GM12872 (cell line): ENCODE results near the gene CD2.

ENCODE experiments used
- CTCF ChIP-seq: IDR thresholded peaks from 3 replicates; pipeline ENCODE4 v1.5.1; 2011; ENCODE audit warnings: low read depth, mild to moderate bottlenecking, low read length, moderate library complexity; ENCODE audit not compliant: insufficient read depth

The CD2 gene

GRCh38 chr1:116763116-116763786 is 9.0 kb downstream of the CD2 start:
- no peak for TF ChIP-seq CTCF

GRCh38 chr1:116763787-116764465 is 9.7 kb downstream of the CD2 start:
- peak; percentile 52 for TF ChIP-seq CTCF

GRCh38 chr1:116764466-116764898 is 10.3 kb downstream of the CD2 start:
- no peak for TF ChIP-seq CTCF

GRCh38 chr1:116764906-116765862 is 11.0 kb downstream of the CD2 start:
- no peak for TF ChIP-seq CTCF

GRCh38 chr1:116765962-116766361 is 11.7 kb downstream of the CD2 start:
- TF ChIP-seq CTCF: no peak

GRCh38 chr1:116766616-116767469 is 12.6 kb downstream of the CD2 start:
- no peak for TF ChIP-seq CTCF
